Measurements from ENCODE around the gene ST6GALNAC4. TPM values are rescaled to one million over a fixed set of nuclear protein-coding genes. Genes with fewer than 3 reads are reported as not detected.

Gene ST6GALNAC4
- 15.8 TPM for total RNA-seq (ENCODE audit: unreplicated experiment)
- long read RNA-seq, partial matches to known transcripts: 0 of 2 reads
- long read RNA-seq, other reads (novel, unspliced or antisense): 0 of 2 reads

DNA sequence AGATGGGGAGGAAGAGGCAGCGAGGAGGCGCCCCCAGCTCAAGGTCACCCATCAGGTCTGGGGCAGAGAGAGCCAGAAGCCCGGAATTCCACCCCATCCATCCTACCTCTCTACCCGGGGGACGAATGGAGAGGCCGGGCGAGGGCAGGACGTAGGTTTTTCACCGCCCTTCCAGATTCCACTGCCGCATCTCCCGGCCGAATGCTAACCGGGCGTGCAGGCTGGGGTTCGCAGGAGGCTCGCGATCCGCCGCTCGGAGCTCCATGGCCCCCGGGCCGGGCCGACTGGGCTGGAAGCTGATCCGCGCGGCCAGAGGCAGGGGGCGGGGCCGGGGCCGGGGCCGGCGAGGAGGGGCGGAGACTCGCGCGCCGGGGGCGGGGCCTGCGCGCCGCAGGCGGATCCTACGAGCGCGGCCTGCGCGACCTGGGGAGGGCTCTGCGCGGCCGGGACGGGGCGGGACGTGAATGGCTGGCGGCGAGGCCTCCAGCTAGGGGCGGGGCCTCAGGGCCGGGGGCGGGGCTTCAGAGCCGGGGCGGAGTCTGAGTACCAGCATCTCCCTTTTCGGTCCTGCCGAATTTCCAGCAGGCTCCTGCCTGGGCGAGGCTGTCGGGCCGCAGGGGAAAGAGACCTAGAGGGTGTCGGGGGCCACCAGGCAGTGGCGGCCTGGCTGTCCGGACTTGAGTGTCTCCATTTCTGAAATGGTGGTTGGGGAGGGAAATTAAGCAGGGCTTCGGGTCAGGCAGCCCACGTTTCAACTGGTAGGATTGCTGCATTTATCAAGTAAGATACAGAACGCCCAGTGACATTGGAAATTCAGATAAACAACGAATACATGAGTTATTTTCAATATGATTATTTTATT is at the start of gene ST6GALNAC4:
TSS of gene ST6GALNAC4 (minus strand) at position 322 of the 862 bp plus-strand sequence. CDS start 622 bp downstream, outside the sequence.
- Mint-ChIP-seq H3K9me3 (ENCODE audit: unreplicated experiment) (peaks cover 3% of the 10 kb centered on the region), H3K27ac (ENCODE audit: unreplicated experiment) (no peak within 1 kb of the TSS), H3K4me3 (ENCODE audit: unreplicated experiment) (peak within 1 kb of the TSS; percentile 82), H3K4me1 (ENCODE audit: low read depth, unreplicated experiment) (peaks cover 7% of the 10 kb centered on the region), H3K36me3 (ENCODE audit: unreplicated experiment) (no peaks in the 10 kb centered on the region), H3K27me3 (ENCODE audit: unreplicated experiment) (peaks cover 11% of the 10 kb centered on the region)
- no peak for TF ChIP-seq CTCF (IDR thresholded peaks at IDR 0.05; ENCODE audit: partially characterized antibody, unreplicated experiment)
- DNase-seq: peak; percentile 95

DNA sequence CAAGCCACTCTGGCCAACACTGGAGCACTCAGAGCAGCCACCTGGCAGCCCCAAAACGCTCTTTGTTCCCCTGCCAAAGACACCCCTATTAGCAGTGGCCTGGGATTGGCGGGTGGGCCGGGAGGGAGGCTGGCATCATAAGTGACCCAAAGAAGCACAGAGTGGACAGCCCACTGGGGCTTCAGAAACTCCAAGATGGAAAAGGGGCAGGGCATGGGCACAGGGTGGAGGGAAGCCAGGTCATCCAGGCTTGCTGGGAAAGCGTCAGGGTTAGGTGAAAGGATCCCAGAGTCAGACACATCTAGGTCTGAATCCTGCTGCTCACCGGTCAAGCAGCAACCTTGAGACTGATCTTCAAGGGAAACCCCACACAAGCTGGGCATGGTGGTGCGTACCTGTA is 49.1 kb upstream of the ST6GALNAC4 start:
- Mint-ChIP-seq H3K4me3 (ENCODE audit: unreplicated experiment) (no peak overlapping the region), H3K9me3 (ENCODE audit: unreplicated experiment) (peaks cover 11% of the 10 kb centered on the region), H3K36me3 (ENCODE audit: unreplicated experiment) (no peaks in the 10 kb centered on the region), H3K27me3 (ENCODE audit: unreplicated experiment) (peaks cover 13% of the 10 kb centered on the region), H3K27ac (ENCODE audit: unreplicated experiment) (peak overlapping the region; percentile 33), H3K4me1 (ENCODE audit: low read depth, unreplicated experiment) (peaks cover 23% of the 10 kb centered on the region)
- no peak for DNase-seq
- no peak for TF ChIP-seq CTCF (IDR thresholded peaks at IDR 0.05; ENCODE audit: partially characterized antibody, unreplicated experiment)

- H3K27me3 Mint-ChIP-seq (ENCODE audit: unreplicated experiment): peaks cover 5% of the 10 kb centered on the region
- no peak overlapping the region for H3K27ac Mint-ChIP-seq (ENCODE audit: unreplicated experiment)
- peaks cover 9% of the 10 kb centered on the region for H3K9me3 Mint-ChIP-seq (ENCODE audit: unreplicated experiment)
- DNase-seq: no peak
- no peak for TF ChIP-seq CTCF (IDR thresholded peaks at IDR 0.05; ENCODE audit: partially characterized antibody, unreplicated experiment)
- H3K36me3 Mint-ChIP-seq (ENCODE audit: unreplicated experiment): no peaks in the 10 kb centered on the region
- H3K4me1 Mint-ChIP-seq (ENCODE audit: low read depth, unreplicated experiment): peaks cover 20% of the 10 kb centered on the region
- H3K4me3 Mint-ChIP-seq (ENCODE audit: unreplicated experiment): no peak overlapping the region
Measured at GRCh38 chr9:127963359-127964064, 46.7 kb upstream of the ST6GALNAC4 start.

- Mint-ChIP-seq H3K4me3 (ENCODE audit: unreplicated experiment) (no peak overlapping the region), H3K9me3 (ENCODE audit: unreplicated experiment) (peaks cover 7% of the 10 kb centered on the region), H3K36me3 (ENCODE audit: unreplicated experiment) (no peaks in the 10 kb centered on the region), H3K27me3 (ENCODE audit: unreplicated experiment) (peaks cover 2% of the 10 kb centered on the region), H3K27ac (ENCODE audit: unreplicated experiment) (no peak overlapping the region), H3K4me1 (ENCODE audit: low read depth, unreplicated experiment) (peaks cover 18% of the 10 kb centered on the region)
- no peak for TF ChIP-seq CTCF (IDR thresholded peaks at IDR 0.05; ENCODE audit: partially characterized antibody, unreplicated experiment)
- no peak for DNase-seq
Measured at GRCh38 chr9:127963041-127963358, 46.2 kb upstream of the ST6GALNAC4 start.

Measured in glutamatergic neuron (in vitro differentiated cells).